Gastrocnemius medialis (tissue), 4 donors: ENCODE measurements around the gene NLK.
"Not testable (repeated sequence)": the region's sequence is repeated elsewhere in the genome, so short reads cannot be mapped to it uniquely, and the experiment has no call there.

Experiments
- CTCF ChIP-seq, 5 experiments: fragments of 450-650 bp in 3 of 5; fragments of 200-600 bp in 2 of 5; sonication (generic) in 2 of 5; IDR thresholded peaks in 4 of 5; conservative IDR thresholded peaks in 1 of 5; 1 replicate in 4 of 5; 2 replicates in 1 of 5; pipeline ENCODE4 v1.5.1; 2016 to 2019; ENCODE audit warnings: antibody characterized with exemption in 5 of 5, mild to moderate bottlenecking in 3 of 5, moderate library complexity in 3 of 5
- POLR2A ChIP-seq, 2 donors: fragments of 450-650 bp; IDR thresholded peaks; one replicate each; pipeline ENCODE4 v1.6.1; 2017; ENCODE audit warnings: antibody characterized with exemption in 2 of 2, mild to moderate bottlenecking in 2 of 2, moderate library complexity in 2 of 2

GRCh38 chr17:28035884-28036283 lies 6.6 kb upstream of the NLK start:
- TF ChIP-seq CTCF (IDR thresholded peaks at IDR 0.05 in 4 of 5, conservative IDR thresholded peaks at IDR 0.05 in 1 of 5); POLR2A (IDR thresholded peaks at IDR 0.05): not testable (repeated sequence)
